ENCODE results near the gene KMT2B.
"Not testable (repeated sequence)": the region's sequence is repeated elsewhere in the genome, so short reads cannot be mapped to it uniquely, and the experiment has no call there.

The KMT2B gene

DNA sequence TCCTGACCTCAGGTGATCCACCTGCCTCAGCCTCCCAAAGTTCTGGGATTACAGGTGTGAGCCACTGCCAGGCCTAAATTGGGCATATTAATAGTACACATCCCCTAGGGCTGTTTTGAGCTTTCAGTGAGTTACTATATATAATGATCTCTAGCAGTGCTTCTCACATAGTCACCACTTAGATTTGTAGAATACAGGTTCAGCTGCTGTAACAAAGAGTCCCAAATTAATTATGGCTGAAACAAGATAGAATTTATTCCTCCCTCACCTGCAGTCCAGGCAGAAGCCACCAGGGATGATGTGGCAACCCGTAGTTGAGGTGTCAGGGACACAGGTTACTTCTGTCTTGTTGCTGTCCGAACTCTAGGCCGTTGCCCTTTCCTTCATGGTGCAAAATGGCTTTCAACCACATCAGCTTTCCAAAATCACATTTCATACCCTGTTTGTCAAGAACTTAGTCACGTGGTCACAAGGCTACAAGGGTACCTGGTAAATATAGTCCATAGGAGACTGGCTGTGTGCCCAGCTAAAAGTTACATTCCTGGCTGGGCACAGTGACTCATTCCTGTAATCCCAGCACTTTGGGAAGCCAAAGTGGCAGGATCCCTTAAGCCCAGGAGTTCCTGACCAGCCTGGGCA is 43.0 kb downstream of the KMT2B start:
- no peak for DNase-seq

DNA sequence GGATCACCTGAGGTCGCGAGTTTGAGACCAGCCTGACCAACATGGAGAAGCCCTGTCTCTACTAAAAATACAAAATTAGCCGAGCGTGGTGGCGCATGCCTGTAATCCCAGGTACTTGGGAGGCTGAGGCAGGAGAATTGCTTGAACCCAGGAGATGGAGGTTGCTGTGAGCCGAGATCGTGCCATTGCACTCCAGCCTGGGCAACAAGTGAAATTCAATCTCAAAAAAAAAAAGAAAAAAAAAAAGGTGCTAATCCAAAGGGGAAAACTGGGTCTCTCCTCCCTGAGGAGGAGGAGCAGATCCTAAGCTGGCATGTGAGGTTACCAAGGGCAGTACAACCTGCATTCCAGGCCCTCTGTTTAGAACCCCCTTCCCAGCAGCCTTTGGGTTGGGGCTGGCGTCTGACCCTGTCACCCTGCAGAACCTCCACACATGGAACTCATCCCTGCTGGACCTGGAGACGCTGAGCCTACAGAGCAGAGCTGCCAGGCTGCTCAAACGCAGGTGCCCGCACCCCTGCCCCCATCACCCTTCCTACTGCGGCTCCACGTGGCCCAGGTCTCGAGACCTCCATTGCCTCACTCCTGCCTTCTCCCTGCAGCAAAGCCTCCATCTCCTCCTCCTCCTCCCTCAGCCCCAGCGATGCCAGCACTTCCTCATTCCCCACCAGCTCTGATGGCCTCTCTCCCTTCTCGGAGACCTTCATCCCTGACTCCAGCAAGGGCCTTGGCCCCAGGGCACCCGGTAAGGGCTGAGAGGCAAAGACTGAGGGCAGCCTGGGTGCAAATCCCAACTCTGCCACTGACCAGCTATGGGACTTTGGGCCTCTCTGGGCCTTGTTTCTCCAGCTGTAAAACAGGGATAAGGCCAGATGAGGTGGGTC is 46.9 kb downstream of the KMT2B start:
- no peak for DNase-seq

DNA sequence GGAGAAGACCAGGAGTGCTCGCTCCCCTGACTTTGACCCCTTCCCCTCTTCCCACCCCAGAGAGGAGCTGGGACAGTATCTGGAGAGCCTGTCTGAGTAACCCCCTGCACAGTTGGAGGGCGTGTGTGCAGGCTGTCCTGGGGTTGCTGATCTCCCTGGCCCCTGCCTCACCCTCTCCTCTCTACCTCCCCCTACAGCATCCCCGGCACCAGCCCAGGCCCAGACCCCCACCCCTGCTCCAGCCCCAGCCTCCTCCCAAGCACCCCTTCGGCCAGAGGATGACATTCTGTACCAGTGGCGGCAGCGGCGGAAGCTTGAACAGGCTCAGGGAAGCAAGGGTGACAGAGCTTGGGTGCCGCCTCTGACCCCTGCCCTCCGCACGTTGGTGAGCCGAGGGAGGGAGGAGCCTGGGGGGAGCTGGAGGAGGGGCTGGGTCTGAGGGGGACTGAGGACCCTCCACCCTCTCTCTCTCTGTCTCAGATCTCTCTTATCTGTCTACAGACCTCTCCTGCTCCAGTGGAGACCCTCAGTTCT is 48.8 kb downstream of the KMT2B start:
- no peak for DNase-seq

DNA sequence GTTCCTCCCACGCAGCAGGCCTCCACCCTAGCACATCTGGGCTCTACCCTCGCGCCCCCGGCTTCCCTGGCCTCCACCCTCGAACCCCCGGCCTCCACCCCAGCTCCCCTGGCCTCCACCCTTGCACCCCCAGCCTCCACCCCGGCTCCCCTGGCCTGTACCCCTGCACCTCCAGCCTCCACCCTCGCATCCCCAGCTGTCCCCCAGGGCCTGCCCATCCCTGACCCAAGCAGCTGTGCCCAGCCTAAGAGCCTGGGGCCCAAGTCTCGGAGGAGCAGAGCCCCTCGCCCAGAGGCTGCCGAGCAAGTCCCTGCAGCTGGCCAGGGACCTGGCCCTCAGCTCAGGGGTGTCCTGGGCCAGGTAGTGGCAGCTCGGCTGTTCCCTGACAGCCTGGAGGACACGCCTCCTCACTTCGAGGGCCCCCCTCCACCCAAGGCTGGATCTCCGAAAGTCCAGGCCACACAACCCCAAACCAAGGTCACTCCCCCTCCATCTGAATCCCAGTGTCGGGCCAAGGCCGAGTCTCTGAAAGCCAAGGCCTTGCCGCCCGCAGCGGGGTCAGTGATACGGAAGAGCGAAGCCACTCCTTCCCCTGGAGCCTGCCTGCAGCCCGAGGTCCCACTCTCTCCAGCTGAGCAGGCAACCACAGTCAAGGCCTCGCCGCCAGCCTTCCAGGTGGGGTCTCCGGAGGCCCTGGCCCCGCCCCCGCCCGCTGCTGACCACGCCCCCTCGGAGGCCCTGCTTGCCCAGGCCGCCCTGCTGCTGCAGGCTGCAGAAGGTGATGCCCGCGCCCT is 49.7 kb downstream of the KMT2B start:
- DNase-seq: no peak

DNA sequence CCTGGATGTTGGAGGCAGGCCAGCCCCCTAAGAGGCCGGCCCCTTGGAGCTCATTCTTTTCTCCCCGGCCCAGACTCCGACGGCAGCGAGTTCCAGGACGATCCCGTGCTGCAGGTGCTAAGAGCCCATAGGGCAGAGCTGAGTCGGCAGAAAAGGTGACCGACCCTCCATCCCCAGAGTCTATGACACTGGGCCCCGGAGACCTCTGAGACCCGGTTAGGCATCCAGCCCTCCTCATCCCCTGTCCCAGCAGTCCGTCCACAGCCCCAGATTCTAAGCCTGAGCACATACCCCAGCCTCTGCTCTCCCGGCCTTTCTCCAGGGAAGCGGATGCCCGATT is 50.2 kb downstream of the KMT2B start:
- DNase-seq: no peak

DNA sequence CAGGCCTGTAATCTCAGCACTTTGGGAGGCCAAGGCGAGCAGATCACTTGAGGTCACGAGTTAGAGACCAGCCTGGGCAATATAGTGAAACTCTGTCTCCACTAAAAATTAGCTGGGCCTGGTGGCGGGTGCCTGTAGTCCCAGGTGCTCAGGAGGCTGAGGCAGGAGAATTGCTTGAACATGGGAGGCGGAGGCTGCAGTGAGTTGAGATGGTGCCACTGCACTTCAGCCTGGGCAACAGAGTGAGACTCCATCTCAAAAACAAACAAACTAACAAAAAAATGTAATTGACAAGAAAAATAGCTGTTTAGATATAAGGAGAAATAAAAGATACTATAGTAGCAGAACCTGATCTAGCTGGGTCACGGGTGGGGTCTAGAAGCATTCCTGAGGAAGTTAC is 54.6 kb downstream of the KMT2B start:
- not testable (repeated sequence) for DNase-seq

DNA sequence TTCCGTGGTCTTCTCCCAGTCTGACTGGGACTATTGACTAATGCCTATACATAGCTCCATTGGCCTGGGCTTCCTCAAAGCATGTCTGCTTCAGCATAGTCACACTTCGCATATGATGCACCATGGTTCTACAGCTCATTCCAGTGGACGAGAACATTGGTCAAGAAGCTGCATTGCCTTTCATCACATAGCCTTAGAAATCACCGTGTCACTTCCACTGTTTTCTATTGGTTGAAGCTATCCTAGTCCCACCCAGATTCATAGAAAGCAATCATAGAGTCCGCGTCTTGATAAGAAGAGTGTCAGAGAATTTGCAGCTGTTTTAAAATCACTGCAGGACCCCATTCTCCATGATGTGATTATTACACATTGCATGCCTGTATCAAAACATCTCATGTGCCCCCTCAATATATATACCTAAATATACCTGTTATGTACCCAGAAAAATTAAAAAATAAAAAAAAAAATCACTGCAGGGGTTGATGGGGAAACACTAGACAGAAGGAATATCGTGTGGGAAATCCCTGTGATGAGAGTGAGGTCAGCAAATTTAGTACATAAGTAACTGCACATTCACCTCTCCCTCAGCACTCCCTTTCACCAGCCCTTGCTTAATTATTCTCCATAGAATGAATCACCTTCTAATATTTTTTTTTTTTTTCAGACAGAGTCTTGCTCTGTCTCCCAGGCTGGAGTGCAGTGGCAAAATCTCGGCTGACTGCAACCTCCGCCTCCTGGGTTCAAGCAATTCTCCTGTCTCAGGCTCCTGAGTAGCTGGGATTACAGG is 55.4 kb downstream of the KMT2B start:
- no peak for DNase-seq

DNA sequence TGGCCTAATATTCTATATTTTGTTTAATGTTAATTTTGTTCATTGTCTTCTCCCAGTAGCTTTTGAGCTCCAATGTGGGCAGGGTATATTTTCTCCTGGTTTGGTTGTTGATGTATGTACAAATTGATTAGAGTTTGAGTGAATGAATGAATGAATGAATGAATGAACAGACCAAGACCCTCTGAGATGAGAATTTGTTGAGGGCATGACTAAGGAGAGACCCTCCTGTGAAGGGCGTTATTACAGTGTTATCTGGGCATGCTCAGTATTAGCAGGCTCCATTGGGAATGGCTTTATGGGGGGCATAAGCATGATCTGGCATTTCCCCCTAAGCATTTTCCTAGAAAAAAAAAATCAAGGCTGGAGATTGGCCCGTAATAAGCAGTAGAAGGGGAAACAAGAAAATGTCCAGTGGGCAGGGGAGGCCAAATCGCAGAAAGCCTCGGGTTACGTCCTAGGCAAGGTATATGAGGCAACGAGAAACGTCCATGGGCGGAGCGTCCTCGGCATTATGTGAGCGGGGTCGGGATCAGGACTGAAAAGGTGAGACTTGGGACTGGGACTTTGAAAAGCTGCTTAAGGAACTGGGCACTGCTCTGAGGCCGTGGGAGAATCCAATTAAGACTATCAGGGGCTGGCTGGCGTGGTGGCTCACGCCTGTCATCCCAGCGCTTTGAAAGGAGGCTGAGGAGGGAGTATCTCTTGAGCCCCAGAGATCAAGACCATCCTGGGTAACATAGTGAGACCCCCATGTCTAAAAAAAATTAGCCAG is 56.7 kb downstream of the KMT2B start:
- no peak for DNase-seq

DNA sequence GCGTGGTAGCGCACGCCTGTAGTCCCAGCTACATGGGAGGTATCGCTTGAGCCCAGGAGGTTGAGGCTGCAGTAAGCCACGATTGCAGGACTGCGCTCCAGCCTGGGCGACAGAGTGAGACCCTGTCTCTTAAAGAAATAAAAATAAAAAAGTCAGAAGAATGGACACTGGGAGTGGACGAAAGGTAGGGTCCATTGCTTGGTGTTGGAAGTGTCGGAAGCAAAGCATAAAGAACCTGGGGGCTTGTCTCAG is 57.2 kb downstream of the KMT2B start:
- no peak for DNase-seq

DNA sequence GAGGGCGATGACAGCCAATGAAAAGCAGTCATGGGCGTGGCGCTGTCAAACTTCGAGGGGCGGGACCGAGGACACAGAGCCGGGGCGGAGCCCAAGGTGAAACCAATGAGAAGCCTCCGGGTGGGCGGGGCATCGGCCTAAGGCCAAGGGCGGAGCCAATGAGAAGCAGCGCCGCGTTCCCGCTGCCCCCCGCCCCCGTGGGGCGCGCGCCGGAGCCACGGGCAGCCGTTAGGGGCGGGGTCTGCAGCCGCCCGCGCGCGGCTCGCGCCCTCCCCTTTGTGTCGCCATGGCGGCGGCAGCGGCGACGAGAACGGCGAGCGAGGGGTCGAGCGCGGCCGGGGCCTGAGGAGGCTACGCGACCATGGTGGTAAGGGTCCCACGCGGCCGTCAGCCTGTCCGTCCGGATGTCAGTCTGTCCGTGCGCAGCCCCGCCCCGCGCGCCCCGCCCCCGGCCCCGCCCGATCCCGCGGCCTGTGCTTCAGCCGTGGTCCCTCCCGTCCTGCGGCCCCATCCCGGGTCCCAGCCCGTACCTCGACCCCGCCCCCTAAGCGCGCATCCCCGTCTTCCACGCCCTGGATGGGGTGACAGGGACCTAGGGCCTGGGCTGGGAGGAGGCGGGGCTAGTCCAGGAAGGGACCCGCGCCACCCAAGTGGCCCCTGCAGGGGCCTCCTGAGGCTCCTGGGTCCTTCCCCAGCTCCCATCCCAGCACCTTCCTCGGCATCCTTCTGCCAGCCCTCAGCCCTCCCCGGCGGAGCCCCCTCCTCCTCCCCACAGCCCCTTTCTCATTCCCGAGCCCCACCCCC is 57.7 kb downstream of the KMT2B start, which contains the start of gene ARHGAP33:
ARHGAP33 (plus strand) TSS at position 267 of the 804 bp plus-strand sequence; CDS start at position 362, 95 bp downstream.
- DNase-seq: peak; percentile 97

DNA sequence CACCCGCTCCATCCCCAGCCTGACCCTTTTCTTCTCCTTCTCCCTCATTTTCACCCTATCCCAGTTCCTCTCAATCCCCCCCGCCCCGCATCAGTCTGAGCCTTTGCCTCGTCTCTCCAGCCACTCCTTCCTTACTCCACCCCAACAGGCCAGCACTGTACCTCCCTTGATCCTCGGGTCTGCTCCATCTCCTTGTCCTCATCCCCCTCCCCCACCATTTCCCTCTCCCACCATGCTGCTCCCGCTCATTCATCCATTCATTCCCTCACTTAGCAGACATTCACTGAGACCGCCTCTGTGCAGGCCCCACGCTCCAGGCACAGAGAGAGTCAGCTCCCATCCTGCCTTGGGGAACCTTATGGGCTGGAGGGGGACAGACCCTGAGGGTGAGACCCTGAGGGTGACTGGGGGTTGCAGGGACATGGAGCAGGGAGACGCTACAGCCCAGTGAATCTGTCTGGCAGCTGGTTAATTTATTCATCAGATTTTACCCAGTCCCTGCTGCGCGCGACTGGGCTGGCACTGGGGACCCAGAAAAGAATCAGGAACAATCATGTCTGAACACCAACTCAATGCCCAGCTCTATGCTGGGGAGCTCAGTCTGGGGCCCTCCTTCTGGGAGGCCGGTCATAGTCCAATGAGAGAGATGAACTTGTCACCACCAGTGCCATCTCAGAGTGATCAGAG is 58.4 kb downstream of the KMT2B start:
- DNase-seq: no peak

DNA sequence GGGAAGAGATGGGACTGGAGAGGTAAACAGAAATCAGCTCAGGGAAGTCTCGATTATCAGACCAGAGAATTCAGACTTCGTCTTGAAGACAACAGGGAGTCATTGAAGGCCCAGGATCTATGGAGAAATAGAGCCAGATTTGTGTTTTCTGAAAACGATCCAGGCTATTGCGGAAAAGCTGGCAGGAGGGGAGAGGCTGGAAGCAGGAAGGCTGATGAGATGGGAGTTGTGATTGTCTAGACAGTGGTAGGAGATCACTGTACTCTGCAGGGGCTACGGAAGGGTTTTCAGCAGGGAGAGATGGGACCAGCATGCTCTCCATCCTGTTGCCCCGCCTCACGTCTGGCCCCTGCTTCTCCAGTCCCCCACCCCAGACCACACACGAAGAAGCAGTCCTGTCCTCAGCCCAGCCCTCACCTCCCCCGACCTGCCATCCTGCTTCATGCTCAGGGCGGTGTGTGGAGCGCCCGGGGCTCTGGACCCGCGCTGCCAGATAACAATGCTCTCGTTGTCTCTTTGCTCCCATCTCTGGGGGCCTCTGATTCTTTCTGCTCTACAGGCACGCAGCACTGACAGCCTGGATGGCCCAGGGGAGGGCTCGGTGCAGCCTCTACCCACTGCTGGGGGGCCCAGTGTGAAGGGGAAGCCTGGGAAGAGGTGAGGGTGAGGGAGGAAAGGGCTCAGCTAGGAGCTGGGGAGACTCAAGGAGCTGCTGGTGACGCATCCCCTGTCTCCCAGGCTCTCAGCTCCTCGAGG is 59.5 kb downstream of the KMT2B start:
- no peak for DNase-seq

DNA sequence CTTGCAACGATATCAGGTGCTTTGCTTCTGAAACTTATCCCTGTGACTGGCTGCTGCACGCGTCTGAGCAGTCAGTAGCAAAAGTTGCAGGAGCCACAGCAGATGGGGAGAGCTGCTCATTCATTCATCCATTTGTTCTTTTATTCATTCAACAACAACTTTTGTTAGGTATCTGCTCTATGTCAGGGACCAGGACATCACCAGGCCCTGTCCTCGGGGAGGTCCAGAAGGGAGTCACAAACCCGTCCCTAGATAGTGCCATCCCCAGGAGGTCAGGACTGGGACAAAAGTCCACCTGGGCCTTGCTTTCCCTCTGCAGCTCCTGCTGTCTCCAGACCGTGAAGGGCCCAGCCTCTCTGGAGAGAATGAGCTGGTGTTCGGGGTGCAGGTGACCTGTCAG is 60.2 kb downstream of the KMT2B start:
- no peak for DNase-seq

DNA sequence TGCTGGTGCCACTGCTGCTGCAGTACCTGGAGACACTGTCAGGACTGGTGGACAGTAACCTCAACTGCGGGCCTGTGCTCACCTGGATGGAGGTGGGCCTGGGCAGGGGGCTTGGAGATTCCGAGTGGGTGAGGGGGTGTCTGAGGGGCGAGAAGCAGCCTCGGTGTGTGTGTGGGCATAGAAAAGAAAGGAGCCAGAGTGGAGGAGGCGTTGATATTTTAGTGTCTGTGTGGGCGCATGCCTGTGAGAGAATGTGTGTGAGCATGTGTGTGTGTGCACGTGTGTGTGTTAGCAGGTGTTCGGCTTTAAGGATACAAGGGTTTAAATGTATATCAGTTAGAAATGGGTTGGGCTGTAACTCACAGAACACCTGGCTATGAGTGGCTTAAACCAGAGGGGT is 61.2 kb downstream of the KMT2B start:
- DNase-seq: no peak

DNA sequence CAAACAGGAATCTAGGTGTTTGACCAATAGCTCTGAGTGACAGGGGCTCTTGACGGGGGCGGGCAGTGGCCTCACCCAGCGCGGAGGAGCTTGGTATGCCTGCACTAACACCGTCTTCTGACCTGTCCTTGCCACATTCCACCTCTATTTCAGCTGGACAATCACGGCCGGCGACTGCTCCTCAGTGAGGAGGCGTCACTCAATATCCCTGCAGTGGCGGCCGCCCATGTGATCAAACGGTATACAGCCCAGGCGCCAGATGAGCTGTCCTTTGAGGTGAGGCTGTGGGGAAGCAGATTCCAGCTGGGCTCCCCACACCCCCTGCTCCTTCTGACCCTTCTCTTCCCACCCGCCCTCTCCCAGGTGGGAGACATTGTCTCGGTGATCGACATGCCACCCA is 62.3 kb downstream of the KMT2B start:
- DNase-seq: no peak

DNA sequence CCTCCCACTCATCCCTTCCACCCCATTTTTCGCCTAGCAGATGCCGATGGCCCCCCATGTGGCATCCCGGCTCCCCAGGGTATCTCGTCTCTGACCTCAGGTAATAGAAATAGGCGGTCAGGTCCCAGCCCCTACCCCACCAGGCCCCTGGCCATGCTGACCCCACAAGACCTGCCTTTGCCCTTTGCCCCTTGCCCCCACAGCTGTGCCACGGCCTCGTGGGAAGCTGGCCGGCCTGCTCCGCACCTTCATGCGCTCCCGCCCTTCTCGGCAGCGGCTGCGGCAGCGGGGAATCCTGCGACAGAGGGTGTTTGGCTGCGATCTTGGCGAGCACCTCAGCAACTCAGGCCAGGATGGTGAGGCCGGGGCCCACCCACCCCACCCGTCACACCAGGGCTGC is 62.9 kb downstream of the KMT2B start:
- DNase-seq: no peak

DNA sequence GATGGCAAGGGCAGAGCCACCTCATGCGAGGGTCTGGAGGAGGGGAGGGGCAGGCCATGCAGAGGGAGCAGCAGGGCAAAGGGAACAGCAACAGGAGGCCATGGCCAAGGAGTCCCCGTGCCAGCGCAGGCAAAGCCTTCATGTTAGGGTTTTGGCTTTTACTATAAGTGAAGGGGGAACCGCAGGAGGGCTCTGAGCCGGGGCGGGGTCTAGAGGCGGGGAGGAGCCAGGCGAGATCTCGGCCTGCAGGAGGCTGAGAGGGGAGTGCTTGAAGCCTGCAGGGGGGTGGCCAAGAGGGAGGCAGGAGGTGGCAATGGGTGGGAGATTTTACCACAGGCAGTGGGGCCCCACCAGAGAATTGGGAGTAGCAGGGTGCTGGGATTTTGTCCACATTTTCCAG is 63.8 kb downstream of the KMT2B start:
- no peak for DNase-seq

DNA sequence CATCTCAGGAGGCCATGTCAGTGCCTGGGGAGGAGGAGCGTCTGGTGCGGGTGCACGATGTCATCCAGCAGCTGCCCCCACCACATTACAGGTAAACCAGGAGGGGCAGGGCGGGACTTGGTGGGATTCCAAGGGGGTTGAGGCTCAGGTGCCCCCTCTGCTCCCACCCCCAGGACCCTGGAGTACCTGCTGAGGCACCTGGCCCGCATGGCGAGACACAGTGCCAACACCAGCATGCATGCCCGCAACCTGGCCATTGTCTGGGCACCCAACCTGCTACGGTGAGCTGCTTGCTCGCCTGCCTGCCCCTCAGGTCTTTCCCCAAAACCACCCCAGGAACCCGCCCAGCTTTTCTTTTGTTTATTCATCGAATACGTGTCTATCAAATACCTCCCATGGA is 64.8 kb downstream of the KMT2B start:
- no peak for DNase-seq

DNA sequence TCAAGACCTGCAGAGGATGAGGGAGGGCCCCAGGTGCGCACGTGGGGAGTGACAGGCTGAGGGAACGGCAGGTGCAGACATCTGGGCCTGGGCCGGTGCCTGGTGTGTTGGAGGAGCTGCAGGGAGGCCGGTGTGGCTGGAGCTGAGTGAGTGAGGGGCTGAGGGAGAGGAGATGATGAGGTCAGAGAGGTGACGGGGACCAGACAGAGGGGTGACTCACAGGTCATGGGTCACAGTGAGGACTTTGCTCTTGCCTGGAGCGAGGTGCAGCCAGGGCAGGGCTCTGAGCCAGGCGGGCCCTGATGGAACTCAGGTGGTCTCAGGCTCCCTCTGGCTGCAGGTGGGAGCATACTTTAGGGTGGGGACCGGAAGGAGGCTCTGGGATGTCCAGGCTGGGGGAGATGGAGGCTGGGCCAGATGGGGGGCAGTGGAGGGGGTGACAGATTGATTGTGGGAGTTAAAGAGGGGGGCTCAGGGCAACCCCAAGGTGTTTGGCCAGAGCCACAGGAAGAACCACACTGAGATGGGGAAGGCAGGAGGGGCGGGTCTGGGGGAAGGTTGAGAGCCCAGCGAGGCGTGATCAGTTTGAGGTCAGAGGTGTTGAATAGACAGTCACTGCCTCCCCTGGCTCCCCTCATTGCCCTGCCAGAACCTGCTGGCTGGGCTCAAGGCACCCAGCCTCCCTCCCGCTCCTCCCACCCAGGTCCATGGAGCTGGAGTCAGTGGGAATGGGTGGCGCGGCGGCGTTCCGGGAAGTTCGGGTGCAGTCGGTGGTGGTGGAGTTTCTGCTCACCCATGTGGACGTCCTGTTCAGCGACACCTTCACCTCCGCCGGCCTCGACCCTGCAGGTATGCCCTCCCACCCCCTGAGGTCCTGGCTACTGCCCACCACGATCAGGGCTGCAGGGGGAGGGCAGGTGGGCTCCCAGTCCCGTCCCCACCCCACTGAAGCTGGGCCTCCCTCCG is 65.9 kb downstream of the KMT2B start:
- no peak for DNase-seq
